GM19438 (cell line): ENCODE results near the gene TP53BP1.
"Not testable (repeated sequence)": the region's sequence is repeated elsewhere in the genome, so short reads cannot be mapped to it uniquely, and the experiment has no call there.

Experiments
- ATAC-seq: cut with Tn5 transposase; IDR thresholded peaks from one replicate; pipeline ENCODE4 v1.9.1; 2021; ENCODE audit warnings: low read depth; ENCODE audit not compliant: unreplicated experiment

The TP53BP1 gene

GRCh38 chr15:43492673-43493601, at the start of gene TP53BP1:
TSS of gene TP53BP1 (minus strand) at chr15:43493156. CDS start at chr15:43493043, 113 bp downstream.
- ATAC-seq, result peak; percentile 98

- ATAC-seq, result no peak
Observed at GRCh38 chr15:43541785-43542184, 48.8 kb upstream of the TP53BP1 start.

GRCh38 chr15:43538091-43538490, 45.1 kb upstream of the TP53BP1 start:
- ATAC-seq, result no peak

DNA sequence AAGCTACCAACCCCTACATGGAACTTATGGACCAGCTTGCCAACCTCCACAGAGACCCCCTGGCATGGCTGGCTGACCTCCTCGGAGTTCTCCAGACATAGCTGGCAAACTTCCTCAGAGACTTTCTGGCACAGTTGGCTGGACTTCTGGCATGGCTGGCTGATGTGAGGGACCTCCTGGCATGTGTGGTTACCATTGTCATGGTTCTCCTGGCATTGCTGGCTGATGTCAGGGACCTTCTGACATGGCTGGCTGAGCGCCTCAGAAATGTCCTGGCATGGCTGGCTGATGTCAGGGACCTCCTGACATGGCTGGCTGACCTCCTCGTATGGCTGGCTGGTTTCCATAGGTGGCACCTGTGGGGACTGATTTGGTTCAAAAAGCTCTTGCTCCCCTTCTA, 41.9 kb upstream of the TP53BP1 start:
- ATAC-seq, result no peak

GRCh38 chr15:43532826-43533225, 39.9 kb upstream of the TP53BP1 start:
- ATAC-seq, result not testable (repeated sequence)

- no peak for ATAC-seq
Observed at GRCh38 chr15:43531018-43531670, 38.2 kb upstream of the TP53BP1 start.

GRCh38 chr15:43529587-43530345, 36.8 kb upstream of the TP53BP1 start:
- ATAC-seq, result no peak

DNA sequence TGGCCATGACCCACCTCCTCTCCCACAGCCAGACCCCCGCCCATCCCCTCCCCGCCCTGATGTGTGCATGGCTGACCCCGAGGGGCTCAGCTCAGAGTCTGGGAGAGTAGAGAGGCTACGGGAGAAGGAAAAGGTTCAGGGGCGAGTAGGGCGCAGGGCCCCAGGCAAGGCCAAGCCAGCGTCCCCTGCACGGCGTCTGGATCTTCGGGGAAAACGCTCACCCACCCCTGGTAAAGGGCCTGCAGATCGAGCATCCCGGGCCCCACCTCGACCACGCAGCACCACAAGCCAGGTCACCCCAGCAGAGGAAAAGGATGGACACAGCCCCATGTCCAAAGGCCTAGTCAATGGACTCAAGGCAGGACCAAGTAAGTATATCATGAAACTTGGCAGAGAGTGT, 36.2 kb upstream of the TP53BP1 start:
- no peak for ATAC-seq

GRCh38 chr15:43528542-43529007, 35.6 kb upstream of the TP53BP1 start:
- ATAC-seq, result no peak

DNA sequence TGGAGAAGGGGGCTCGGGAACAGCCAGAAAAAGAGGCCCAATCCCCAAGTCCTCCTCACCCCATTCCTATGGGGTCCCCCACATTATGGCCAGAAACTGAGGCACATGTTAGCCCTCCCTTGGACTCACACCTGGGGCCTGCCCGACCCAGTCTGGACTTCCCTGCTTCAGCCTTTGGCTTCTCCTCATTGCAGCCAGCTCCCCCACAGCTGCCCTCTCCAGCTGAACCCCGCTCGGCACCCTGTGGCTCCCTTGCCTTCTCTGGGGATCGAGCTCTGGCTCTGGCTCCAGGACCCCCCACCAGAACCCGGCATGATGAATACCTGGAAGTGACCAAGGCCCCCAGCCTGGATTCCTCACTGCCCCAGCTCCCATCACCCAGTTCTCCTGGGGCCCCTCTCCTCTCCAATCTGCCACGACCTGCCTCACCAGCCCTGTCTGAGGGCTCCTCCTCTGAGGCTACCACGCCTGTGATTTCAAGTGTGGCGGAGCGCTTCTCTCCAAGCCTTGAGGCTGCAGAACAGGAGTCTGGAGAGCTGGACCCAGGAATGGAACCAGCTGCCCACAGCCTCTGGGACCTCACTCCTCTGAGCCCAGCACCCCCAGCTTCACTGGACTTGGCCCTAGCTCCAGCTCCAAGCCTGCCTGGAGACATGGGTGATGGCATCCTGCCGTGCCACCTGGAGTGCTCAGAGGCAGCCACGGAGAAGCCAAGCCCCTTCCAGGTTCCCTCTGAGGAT, 35.0 kb upstream of the TP53BP1 start:
- ATAC-seq, result no peak

GRCh38 chr15:43527016-43527801, 34.3 kb upstream of the TP53BP1 start:
- no peak for ATAC-seq

- ATAC-seq, result no peak
Observed at GRCh38 chr15:43526261-43526930, 33.4 kb upstream of the TP53BP1 start.

DNA sequence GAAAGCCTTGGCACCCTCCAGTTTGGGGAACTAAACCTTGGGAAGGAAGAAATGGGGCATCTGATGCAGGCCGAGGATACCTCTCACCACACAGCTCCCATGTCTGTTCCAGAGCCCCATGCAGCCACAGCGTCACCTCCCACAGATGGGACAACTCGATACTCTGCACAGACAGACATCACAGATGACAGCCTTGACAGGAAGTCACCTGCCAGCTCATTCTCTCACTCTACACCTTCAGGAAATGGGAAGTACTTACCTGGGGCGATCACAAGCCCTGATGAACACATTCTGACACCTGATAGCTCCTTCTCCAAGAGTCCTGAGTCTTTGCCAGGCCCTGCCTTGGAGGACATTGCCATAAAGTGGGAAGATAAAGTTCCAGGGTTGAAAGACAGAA, 32.2 kb upstream of the TP53BP1 start:
- ATAC-seq, result no peak

DNA sequence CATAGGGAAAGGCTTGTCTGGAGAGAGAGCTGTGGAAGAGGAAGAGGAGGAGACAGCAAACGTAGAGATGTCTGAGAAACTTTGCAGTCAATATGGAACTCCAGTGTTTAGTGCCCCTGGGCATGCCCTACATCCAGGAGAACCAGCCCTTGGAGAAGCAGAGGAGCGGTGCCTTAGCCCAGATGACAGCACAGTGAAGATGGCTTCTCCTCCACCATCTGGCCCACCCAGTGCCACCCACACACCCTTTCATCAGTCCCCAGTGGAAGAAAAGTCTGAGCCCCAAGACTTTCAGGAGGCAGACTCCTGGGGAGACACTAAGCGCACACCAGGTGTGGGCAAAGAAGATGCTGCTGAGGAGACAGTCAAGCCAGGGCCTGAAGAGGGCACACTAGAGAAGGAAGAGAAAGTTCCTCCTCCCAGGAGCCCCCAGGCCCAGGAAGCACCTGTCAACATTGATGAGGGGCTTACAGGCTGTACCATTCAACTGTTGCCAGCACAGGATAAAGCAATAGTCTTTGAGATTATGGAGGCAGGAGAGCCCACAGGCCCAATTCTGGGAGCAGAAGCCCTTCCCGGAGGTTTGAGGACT, 31.4 kb upstream of the TP53BP1 start:
- ATAC-seq, result no peak

- ATAC-seq, result no peak
Observed at GRCh38 chr15:43523646-43524045, 30.7 kb upstream of the TP53BP1 start.

DNA sequence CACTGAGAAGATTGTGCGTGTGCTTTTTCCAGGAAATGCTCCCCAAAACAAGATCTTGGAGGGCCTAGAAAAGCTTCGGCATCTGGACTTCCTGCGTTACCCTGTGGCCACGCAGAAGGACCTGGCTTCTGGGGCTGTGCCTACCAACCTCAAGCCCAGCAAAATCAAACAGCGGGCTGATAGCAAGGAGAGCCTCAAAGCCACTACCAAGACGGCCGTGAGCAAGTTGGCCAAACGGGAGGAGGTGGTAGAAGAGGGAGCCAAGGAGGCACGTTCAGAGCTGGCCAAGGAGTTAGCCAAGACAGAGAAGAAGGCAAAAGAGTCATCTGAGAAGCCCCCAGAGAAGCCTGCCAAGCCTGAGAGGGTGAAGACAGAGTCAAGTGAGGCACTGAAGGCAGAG, 29.3 kb upstream of the TP53BP1 start:
- no peak for ATAC-seq

- no peak for ATAC-seq
Observed at GRCh38 chr15:43521419-43521818, 28.5 kb upstream of the TP53BP1 start.

- no peak for ATAC-seq
Observed at GRCh38 chr15:43520138-43520537, 27.2 kb upstream of the TP53BP1 start.

- ATAC-seq, result no peak
Observed at GRCh38 chr15:43519196-43519595, 26.2 kb upstream of the TP53BP1 start.
